ENCODE results near the gene SPCS3.
"Not testable (repeated sequence)": the region's sequence is repeated elsewhere in the genome, so short reads cannot be mapped to it uniquely, and the experiment has no call there.

SPCS3 gene

GRCh38 chr4:176289561-176289960 lies 30.2 kb upstream of the SPCS3 start:
- TF ChIP-seq CTCF (IDR thresholded peaks at IDR 0.05; ENCODE audit: control extremely low read depth, extremely low read depth, low read depth, missing control alignments), result no peak
- POLR2A ChIA-PET, result no interaction called here
- DNase-seq (ENCODE audit: extremely low spot score), result no peak
- CTCF ChIA-PET, result interaction anchor here (1.1 to 1.5 kb wide), 3 partner anchors 13 to 51 kb away, joined by 3 to 6 read pairs (median 3); no protein-coding TSS in a partner anchor

GRCh38 chr4:176290520-176290919 lies 29.2 kb upstream of the SPCS3 start:
- ChIA-PET CTCF (no interaction called here), POLR2A (no interaction called here)
- no peak for TF ChIP-seq CTCF (IDR thresholded peaks at IDR 0.05; ENCODE audit: control extremely low read depth, extremely low read depth, low read depth, missing control alignments)

DNA sequence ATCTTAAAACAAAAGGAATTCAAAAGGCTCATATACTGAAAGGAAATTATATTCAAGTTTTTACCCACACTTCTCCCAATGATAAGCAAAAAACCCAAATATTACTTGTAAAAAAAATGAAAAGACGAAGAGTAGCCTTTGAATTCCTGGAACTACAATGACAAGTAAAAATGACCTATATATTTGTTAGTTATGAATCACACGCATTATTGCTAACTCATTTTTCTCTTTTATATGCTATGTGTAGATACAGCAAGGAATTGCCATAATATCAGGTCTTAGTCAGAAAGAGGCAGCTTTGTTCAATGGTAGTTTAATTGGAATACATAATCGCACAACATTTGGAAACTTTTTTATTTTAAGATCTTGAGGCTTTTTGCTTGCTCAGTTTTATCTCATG lies 28.0 kb upstream of the SPCS3 start:
- POLR2A ChIA-PET, result no interaction called here
- DNase-seq (ENCODE audit: extremely low spot score), result no peak
- no peak for TF ChIP-seq CTCF (IDR thresholded peaks at IDR 0.05; ENCODE audit: control extremely low read depth, extremely low read depth, low read depth, missing control alignments)
- CTCF ChIA-PET, result no interaction called here

More at GRCh38 chr4:176290520-176290919, 29.2 kb upstream of the SPCS3 start:
- no peak for DNase-seq (ENCODE audit: extremely low spot score)

DNA sequence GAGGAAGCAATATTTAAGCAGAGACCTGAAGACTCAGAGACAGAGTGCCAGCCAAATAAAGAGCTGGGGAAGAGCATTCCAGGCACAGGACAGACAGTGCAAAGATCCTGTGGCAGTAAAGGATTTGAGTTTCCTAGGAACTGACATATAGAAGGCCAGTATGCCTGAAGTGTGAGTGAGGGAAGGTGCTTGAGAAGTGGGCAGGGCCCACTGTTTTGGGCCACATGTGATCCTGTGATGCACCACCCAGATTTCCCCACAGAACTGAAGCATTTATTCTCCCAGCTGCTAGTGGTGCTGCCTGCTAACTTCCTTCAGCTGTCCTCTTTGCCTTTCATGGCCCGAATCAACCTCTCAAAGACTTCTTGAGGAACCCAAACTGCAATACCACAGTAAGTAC lies 26.8 kb upstream of the SPCS3 start:
- POLR2A ChIA-PET, result no interaction called here

DNA sequence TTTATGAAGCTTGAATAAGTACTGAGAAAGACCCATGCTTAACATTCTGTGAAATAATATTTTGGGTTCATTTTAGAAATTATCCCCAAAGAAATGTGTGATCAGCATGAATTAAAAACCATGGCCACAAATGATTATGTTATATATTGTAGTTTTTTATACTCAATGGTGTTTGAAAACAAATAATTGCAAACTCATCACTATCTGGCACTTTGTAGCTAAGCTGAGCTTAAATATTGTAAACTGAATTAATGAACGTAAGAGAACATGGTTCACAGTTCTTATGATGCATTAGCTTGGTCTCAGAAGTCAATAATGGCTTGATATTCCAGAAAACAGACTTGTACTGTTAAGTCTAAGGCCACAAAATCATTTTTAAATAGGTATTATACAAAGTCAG lies 26.1 kb upstream of the SPCS3 start:
- CTCF ChIA-PET, result interaction anchor here (1.1 to 1.6 kb wide), 3 partner anchors 12 to 22 kb away, joined by 3 to 4 read pairs (median 4); no protein-coding TSS in a partner anchor
- no peak for DNase-seq (ENCODE audit: extremely low spot score)
- no peak for TF ChIP-seq CTCF (IDR thresholded peaks at IDR 0.05; ENCODE audit: control extremely low read depth, extremely low read depth, low read depth, missing control alignments)
- POLR2A ChIA-PET, result no interaction called here

More for the DNA sequence above, 26.8 kb upstream of the SPCS3 start:
- DNase-seq (ENCODE audit: extremely low spot score), result no peak
- TF ChIP-seq CTCF (IDR thresholded peaks at IDR 0.05; ENCODE audit: control extremely low read depth, extremely low read depth, low read depth, missing control alignments), result no peak
- CTCF ChIA-PET, result interaction anchor here (0.9 to 1.4 kb wide), 3 partner anchors 11 to 21 kb away, joined by 3 to 4 read pairs (median 3); no protein-coding TSS in a partner anchor

GRCh38 chr4:176295907-176296306 lies 23.9 kb upstream of the SPCS3 start:
- CTCF ChIA-PET; DNase-seq (ENCODE audit: extremely low spot score): not testable (repeated sequence)

DNA sequence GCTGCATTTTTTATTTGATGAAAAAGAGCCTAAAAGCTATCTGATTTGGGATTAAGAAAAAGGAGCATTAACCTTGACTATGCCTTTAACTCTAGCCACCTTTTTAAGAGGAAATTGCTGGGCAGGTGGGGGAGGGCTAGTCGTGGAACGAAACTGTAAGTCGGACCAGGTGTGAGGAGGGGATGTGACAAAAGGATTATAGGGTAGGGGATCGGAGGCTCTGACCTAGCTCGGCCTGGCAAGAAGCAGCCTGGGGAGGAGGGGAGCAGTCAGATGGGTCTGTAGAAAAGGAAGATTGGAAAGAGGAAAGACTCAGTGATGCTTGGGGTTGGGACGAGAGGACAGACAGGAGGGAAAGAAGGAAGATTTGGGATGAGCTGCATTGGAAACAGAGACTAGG lies 21.1 kb upstream of the SPCS3 start:
- no peak for DNase-seq (ENCODE audit: extremely low spot score)
- POLR2A ChIA-PET, result no interaction called here
- CTCF ChIA-PET, result interaction anchor here (0.7 kb wide), 1 partner anchor 11 kb away, joined by 3 read pairs; no protein-coding TSS in a partner anchor
- TF ChIP-seq CTCF (IDR thresholded peaks at IDR 0.05; ENCODE audit: control extremely low read depth, extremely low read depth, low read depth, missing control alignments), result no peak

More at GRCh38 chr4:176295907-176296306, 23.9 kb upstream of the SPCS3 start:
- POLR2A ChIA-PET, result not testable (repeated sequence)
